Activated CD4-positive, alpha-beta T cell treated with anti-CD3 and anti-CD28 coated beads, Interleukin-2, amount 10 ng/mL, durations not matched to agents 7 days and 5 days (primary cell): ENCODE measurements around the gene SERPINA4. TPM values are rescaled to one million over a fixed set of nuclear protein-coding genes. Genes with fewer than 3 reads are reported as not detected.

Experiments
- CTCF ChIA-PET: fragments of 350-600 bp; sonication (Branson Sonifier 250); formaldehyde crosslinking; loops from one replicate; lab custom pipeline; 2021; ENCODE audit warnings: antibody characterized with exemption; lab: Charles Lee
- POLR2A ChIA-PET: fragments of 350-600 bp; sonication (Branson Sonifier 250); formaldehyde crosslinking; loops from one replicate; lab custom pipeline; 2021; ENCODE audit warnings: antibody characterized with exemption; lab: Charles Lee
- DNase-seq: peaks from one replicate; pipeline ENCODE4 v3.0.0-alpha.2; 2020
- H3K27ac Mint-ChIP-seq: one replicate; pipeline ENCODE4 v1.8.0; 2021; ENCODE audit warnings: mild to moderate bottlenecking, moderate library complexity, mixed read lengths
- H3K27me3 Mint-ChIP-seq: one replicate; pipeline ENCODE4 v1.8.0; 2021; ENCODE audit warnings: mixed read lengths
- H3K36me3 Mint-ChIP-seq: one replicate; pipeline ENCODE4 v1.8.0; 2021; ENCODE audit warnings: low read depth, mixed read lengths
- H3K4me1 Mint-ChIP-seq: one replicate; pipeline ENCODE4 v1.8.0; 2021; ENCODE audit warnings: mixed read lengths
- H3K4me3 Mint-ChIP-seq: one replicate; pipeline ENCODE4 v1.8.0; 2021; ENCODE audit warnings: mild to moderate bottlenecking, moderate library complexity, mixed read lengths
- H3K9me3 Mint-ChIP-seq: one replicate; pipeline ENCODE4 v1.8.0; 2021; ENCODE audit warnings: mixed read lengths
- total RNA-seq, 2 experiments: library from RNA; stranded (reverse); gene quantifications; one replicate each; pipeline ENCODE4 v1.2.3, GENCODE V29; 2021

The SERPINA4 gene
- total RNA-seq, 2 experiments from 2014 or later: not detected

DNA sequence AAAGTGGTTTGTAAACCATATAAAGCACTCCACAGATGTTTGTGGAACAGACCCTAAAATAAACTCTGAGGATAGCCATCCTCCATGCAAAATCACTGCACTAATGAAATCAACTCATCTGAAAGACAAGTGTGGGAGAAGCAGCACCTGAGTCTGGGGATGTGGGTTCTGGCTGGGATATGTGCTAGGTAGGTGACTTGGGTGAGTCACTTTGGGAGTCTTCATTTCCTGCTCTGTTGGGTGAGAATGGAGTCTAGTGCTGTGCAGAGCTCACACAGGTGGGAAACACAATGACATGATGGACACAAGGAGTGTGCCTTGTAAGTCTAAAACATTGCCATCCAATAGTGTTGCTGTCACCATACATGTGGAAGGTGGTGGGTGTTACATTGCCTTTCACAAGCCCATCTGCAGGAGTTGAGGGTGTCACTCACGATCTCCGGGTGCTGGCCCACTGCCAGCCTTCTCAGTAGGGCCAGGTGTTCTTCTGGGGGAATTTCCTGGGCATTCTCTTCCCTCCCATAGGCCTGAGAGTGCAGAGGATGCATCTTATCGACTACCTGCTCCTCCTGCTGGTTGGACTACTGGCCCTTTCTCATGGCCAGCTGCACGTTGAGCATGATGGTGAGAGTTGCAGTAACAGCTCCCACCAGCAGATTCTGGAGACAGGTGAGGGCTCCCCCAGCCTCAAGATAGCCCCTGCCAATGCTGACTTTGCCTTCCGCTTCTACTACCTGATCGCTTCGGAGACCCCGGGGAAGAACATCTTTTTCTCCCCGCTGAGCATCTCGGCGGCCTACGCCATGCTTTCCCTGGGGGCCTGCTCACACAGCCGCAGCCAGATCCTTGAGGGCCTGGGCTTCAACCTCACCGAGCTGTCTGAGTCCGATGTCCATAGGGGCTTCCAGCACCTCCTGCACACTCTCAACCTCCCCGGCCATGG is 2.0 kb downstream of the SERPINA4 start:
- no peak for DNase-seq
- Mint-ChIP-seq H3K4me1 (no peaks in the 10 kb centered on the region), H3K9me3 (no peaks in the 10 kb centered on the region), H3K27ac (no peak overlapping the region), H3K4me3 (no peak overlapping the region), H3K27me3 (no peaks in the 10 kb centered on the region), H3K36me3 (no peaks in the 10 kb centered on the region)
- ChIA-PET CTCF (no interaction called here), POLR2A (no interaction called here)

DNA sequence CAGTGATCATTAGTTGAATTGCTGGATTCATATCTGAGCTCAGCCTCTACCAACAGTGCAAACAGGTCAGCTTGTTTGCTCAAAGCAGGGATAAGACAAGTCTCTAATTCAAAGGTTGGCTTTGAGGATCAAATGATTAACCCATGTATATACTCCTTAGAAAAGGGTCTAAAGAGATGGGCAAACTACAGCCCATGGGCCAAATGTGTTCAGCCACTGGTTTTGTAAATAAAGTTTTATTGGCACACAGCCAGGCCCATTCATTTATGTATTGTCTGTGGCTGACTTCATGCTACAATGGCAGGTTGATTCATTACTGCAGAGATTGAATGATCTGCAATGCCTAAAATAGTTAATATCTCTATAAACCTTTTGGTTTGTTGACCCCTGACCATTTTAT is 3.1 kb downstream of the SERPINA4 start:
- Mint-ChIP-seq H3K9me3 (no peaks in the 10 kb centered on the region), H3K27ac (no peak overlapping the region), H3K4me1 (no peaks in the 10 kb centered on the region), H3K27me3 (no peaks in the 10 kb centered on the region), H3K36me3 (no peaks in the 10 kb centered on the region), H3K4me3 (no peak overlapping the region)
- ChIA-PET CTCF (no interaction called here), POLR2A (no interaction called here)
- DNase-seq: no peak

DNA sequence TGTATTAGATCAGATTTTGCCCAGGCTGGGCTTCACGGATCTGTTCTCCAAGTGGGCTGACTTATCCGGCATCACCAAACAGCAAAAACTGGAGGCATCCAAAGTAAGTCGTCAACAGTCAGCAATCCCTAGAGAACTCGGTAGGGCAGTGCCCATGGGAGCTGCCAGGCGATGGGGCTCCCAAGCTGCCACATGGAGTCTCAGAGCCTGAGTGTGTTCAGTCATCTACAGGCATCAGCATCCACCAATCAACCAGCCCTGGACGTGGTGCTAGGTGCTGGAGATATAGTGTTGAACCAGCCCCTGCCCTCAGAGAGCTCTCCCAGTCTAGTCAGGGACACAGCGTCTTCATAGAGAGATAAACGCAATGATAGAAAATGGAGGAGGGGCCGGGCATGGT is 6.9 kb downstream of the SERPINA4 start:
- H3K9me3 Mint-ChIP-seq: no peaks in the 10 kb centered on the region
- no peak overlapping the region for H3K4me3 Mint-ChIP-seq
- peak overlapping the region; percentile 6 for H3K27ac Mint-ChIP-seq
- H3K4me1 Mint-ChIP-seq: no peaks in the 10 kb centered on the region
- ChIA-PET CTCF (no interaction called here), POLR2A (no interaction called here)
- H3K27me3 Mint-ChIP-seq: no peaks in the 10 kb centered on the region
- no peak for DNase-seq
- no peaks in the 10 kb centered on the region for H3K36me3 Mint-ChIP-seq

DNA sequence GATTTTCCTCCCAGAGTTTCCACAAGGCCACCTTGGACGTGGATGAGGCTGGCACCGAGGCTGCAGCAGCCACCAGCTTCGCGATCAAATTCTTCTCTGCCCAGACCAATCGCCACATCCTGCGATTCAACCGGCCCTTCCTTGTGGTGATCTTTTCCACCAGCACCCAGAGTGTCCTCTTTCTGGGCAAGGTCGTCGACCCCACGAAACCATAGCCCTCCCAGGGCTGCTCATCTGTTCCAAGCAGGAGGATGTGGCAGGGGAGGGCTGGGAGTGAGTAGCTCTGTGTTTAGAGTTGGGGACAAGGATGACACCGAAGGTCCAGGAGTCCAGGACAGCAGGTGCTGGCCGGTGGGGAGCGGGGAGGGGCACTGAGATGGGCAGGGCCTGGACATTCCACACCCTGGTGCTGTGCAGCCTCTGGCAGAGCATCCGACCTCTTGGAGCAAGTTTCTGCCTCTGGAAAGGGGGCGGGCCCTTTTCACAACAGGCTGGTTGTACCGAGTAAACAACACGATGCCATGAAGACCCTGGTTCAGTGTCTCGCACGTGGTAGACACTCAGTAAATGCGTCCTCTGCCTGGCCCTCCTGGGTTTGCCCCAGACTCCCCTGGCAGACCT is 8.2 kb downstream of the SERPINA4 start:
- Mint-ChIP-seq H3K9me3 (no peaks in the 10 kb centered on the region), H3K27me3 (no peaks in the 10 kb centered on the region), H3K27ac (no peak overlapping the region), H3K4me1 (no peaks in the 10 kb centered on the region), H3K4me3 (no peak overlapping the region), H3K36me3 (no peaks in the 10 kb centered on the region)
- CTCF ChIA-PET: no interaction called here
- POLR2A ChIA-PET: no interaction called here
- no peak for DNase-seq

DNA sequence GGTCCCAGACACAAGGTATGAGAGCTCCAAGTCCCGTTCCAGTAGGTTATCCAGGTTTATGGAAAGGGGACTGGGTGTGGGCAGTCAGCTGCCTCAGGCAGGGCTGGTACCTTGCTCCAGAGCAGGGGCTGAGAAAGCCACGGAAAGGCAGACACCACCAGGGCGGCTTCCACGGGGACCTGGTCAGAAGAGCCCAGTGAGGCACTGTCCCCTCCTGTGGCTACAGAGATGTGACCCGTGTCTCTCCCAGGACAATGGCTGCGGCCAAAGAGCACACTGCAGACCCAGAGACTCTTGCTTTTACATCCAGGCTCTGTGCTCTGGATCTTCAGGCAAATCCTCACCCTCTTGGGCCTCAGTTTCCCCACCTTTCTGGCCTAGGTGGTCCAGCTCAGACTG is 8.8 kb downstream of the SERPINA4 start:
- Mint-ChIP-seq H3K27me3 (no peaks in the 10 kb centered on the region), H3K36me3 (no peaks in the 10 kb centered on the region), H3K4me3 (no peak overlapping the region), H3K27ac (no peak overlapping the region), H3K4me1 (no peaks in the 10 kb centered on the region), H3K9me3 (no peaks in the 10 kb centered on the region)
- DNase-seq: no peak
- ChIA-PET POLR2A (no interaction called here), CTCF (no interaction called here)

DNA sequence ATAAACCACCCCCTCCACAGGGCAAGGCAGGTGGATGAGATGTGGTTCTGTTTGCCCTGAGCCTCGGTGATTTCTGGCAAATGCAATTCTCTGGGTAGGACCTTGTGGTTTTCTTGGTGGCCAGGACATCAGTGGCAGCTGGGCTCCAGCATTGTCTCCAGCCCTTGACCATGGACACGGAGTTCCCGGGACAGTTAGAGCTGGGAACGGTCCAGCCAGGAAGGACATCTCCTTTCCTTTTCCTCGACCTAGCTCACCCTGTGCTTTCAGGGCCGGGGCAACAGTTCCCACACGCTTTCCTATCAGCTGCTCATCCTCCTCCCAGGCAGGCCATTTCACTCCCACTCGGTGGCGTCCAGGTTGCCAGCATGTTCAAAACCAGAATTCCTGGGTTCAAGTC is 9.2 kb downstream of the SERPINA4 start:
- no peak overlapping the region for H3K27ac Mint-ChIP-seq
- no peaks in the 10 kb centered on the region for H3K4me1 Mint-ChIP-seq
- ChIA-PET POLR2A (no interaction called here), CTCF (no interaction called here)
- no peaks in the 10 kb centered on the region for H3K27me3 Mint-ChIP-seq
- no peak overlapping the region for H3K4me3 Mint-ChIP-seq
- H3K9me3 Mint-ChIP-seq: no peaks in the 10 kb centered on the region
- DNase-seq: no peak
- no peaks in the 10 kb centered on the region for H3K36me3 Mint-ChIP-seq

DNA sequence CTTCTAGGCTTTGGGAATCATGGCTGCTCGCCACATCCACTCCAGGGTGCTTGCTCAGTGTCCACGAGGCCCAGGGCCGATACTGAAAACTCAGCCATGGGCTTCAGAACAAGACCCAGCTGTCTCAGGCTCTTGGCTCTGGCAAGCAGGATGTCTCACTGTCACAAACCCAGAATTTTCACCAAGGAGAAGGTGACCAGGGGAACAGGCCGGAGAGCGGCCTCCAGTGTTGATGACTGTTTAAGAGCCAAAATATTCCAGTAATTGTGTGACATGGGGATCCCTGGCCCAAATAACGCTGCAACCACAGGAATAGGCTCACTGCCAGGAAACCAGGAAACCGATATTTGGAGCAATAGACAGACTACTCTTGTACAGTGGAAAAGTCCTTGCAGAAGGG is 10.2 kb downstream of the SERPINA4 start:
- CTCF ChIA-PET: interaction anchor here (1.2 kb wide), 1 partner anchor 10 kb away, joined by 4 read pairs; the partner anchor contains the start of gene SERPINA4
- H3K27me3 Mint-ChIP-seq: no peaks in the 10 kb centered on the region

DNA sequence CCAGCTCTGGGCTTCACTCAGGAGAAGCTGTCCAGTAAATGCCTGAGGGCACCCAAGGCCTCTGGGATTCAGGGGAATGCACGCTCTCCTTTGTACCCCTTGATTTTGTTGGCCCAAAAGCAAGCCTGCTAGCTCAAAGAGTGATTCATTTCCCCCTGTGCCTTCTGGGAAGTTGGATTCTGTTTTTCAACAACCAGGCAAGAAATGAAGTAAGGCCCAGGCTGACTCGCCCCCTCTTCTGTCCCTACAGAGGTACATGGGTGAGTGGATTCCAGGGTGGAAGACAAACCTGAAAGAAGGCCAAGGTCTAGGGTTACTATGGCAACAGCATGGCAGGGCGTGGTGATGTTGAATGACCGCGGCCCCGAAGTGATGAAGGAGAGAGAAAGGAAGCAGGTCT is 10.7 kb downstream of the SERPINA4 start:
- no peak for DNase-seq
- Mint-ChIP-seq H3K4me1 (no peaks in the 10 kb centered on the region), H3K9me3 (no peaks in the 10 kb centered on the region), H3K36me3 (no peaks in the 10 kb centered on the region), H3K27me3 (no peaks in the 10 kb centered on the region), H3K27ac (no peak overlapping the region), H3K4me3 (no peak overlapping the region)
- ChIA-PET CTCF (interaction anchor here (1.2 kb wide), 1 partner anchor 11 kb away, joined by 4 read pairs; the partner anchor contains the start of gene SERPINA4), POLR2A (no interaction called here)

More for the DNA sequence above, 10.2 kb downstream of the SERPINA4 start:
- POLR2A ChIA-PET: no interaction called here
- H3K9me3 Mint-ChIP-seq: no peaks in the 10 kb centered on the region
- H3K4me3 Mint-ChIP-seq: no peak overlapping the region
- H3K36me3 Mint-ChIP-seq: no peaks in the 10 kb centered on the region
- H3K27ac Mint-ChIP-seq: no peak overlapping the region
- no peak for DNase-seq
- H3K4me1 Mint-ChIP-seq: no peaks in the 10 kb centered on the region

DNA sequence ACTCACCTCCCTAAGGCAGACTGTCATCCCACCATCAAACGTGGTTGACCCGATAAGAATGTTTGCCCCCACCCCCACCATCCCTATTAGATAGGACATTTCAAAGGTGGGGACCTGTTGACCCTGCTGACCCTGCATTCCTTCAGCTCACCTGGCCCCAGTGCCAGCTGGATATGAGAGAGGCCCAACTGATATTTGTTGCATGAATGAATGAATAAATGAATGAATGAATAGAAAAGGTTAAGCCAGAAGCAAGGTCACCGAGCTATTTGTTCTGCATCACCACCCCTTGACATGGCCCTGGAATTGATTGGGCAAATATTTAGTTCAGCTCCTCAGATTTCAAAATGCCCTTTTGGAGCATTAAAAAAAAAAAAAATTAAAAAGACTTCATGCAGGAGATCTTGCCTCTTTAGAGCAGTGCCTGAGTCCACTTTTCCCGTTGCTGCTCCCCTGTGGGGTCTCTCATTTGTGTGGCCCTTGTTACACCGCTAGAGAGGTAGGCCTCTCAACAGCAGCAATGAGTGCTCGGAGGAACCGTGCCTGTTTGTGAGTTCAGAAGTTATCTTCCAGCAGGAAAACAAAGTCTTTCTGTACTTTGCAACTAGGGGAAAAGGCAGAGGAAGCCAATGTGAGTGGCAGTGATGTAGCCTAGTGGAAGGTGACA is 11.5 kb downstream of the SERPINA4 start:
- H3K27me3 Mint-ChIP-seq: no peaks in the 10 kb centered on the region
- DNase-seq: no peak
- H3K9me3 Mint-ChIP-seq: no peaks in the 10 kb centered on the region
- no peak overlapping the region for H3K4me3 Mint-ChIP-seq
- H3K36me3 Mint-ChIP-seq: no peaks in the 10 kb centered on the region
- H3K4me1 Mint-ChIP-seq: no peaks in the 10 kb centered on the region
- H3K27ac Mint-ChIP-seq: no peak overlapping the region
- CTCF ChIA-PET: no interaction called here
- POLR2A ChIA-PET: no interaction called here

DNA sequence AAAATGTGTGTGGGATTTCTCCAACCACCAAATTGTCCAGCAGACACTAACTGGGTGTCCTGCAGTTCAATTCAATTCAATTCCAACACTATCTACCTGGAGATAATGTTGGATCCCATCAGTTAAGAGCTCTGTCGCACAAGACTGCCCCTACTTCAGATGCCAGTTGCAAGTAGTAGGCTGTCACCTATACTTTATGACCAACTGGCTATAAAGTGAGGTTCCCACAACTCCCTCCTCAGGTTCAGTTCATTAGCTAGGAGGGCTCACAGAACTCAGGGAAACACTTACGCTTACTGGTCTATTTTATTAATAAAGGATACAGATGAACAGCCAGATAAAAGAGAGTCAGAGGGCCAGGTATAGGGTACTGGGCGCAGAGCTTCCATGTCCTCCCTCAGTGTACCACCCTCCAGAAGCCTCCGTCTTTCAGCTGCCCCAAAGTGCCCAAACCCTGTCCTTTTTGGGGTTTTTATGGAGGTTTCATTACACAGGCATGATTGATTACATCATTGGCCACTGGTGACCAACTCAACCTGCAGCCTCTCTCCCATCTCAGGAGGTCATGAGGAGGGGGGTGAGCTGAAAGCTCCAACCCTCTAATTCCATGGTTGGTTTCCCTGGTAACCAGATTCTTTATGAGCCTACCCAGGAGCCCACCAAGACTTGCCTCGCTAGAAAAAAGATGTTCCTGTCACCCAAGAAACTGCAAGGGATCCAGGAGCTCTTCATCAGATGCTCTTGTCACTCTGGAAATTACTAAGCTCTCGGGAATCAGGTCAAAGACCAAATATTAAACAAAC is 12.4 kb downstream of the SERPINA4 start:
- H3K27me3 Mint-ChIP-seq: no peaks in the 10 kb centered on the region
- H3K4me1 Mint-ChIP-seq: no peaks in the 10 kb centered on the region
- H3K9me3 Mint-ChIP-seq: no peaks in the 10 kb centered on the region
- no peak overlapping the region for H3K27ac Mint-ChIP-seq
- ChIA-PET CTCF (no interaction called here), POLR2A (no interaction called here)
- DNase-seq: no peak
- H3K36me3 Mint-ChIP-seq: no peaks in the 10 kb centered on the region
- H3K4me3 Mint-ChIP-seq: no peak overlapping the region

DNA sequence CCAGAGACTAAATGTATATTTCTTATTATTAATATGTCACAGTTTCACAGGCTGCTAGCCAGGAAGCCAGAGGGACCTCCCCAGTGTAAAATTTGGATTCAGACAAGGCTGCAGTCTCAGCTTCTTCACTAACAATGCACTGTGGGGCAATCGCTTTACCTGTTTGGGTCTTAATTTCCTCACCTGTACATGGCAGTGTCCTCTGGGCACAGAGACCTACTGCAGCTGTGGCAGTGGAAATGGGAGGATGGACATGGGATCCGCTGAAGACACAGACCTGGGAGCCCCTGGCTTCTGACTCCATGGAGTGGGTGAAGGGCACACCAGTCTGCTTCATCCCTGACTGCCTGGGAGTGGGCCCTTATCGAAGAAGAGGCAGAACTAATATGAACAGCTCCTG is 13.1 kb downstream of the SERPINA4 start:
- POLR2A ChIA-PET: no interaction called here
- CTCF ChIA-PET: no interaction called here
- H3K4me1 Mint-ChIP-seq: no peaks in the 10 kb centered on the region
- H3K9me3 Mint-ChIP-seq: no peaks in the 10 kb centered on the region
- no peaks in the 10 kb centered on the region for H3K27me3 Mint-ChIP-seq
- H3K4me3 Mint-ChIP-seq: no peak overlapping the region
- DNase-seq: no peak
- no peak overlapping the region for H3K27ac Mint-ChIP-seq
- H3K36me3 Mint-ChIP-seq: no peaks in the 10 kb centered on the region

DNA sequence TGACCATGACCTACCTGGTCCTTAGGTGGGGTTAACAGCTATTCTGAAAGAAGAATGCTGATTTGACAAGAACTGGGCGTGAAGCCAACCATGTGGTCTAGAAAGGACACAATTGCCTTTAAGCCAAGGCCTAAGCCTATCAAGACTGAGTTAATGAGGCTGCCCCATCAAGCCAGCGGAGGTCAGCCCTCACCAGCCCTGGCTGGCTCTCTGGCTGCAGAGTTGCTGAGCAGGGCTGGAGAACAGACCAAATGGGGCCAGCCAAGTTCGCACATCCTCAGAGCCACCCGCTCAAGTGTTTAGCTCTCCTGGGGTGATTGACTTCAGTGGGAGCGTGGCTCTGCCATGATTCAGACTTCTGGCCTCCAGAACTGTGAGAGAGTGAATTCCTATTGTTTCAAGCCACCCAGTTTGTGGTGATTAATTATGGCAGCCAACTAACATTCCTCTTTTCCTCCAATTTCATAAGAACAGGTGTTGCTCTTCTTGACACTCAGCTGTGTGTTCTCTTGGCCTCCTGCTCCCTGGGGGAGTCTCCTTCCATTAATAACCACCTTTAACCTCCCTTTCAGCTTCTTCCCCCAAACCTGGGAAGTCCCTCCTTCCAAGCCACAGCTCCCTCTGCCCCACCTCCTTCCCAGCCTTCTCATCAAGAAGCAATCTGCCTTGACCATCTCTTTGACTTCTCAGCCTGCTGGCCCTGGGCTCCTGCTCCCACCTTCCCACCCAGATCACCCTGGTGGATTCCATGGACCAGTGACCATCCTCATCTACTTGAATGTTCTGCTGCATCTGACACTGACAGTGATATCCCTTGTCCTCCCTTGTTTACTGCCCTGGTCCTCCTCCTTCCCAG is 14.7 kb downstream of the SERPINA4 start:
- ChIA-PET POLR2A (no interaction called here), CTCF (interaction anchor here (0.6 kb wide), 1 partner anchor 172 kb away, joined by 3 read pairs; no protein-coding TSS in a partner anchor)
- H3K4me3 Mint-ChIP-seq: no peak overlapping the region
- H3K9me3 Mint-ChIP-seq: no peaks in the 10 kb centered on the region
- H3K36me3 Mint-ChIP-seq: no peaks in the 10 kb centered on the region
- no peak overlapping the region for H3K27ac Mint-ChIP-seq
- no peaks in the 10 kb centered on the region for H3K4me1 Mint-ChIP-seq
- no peaks in the 10 kb centered on the region for H3K27me3 Mint-ChIP-seq
- DNase-seq: no peak
